ENCODE measurements around the gene C16orf92. TPM values are rescaled to one million over a fixed set of nuclear protein-coding genes. Genes with fewer than 3 reads are reported as not detected.

The C16orf92 gene, protein sequence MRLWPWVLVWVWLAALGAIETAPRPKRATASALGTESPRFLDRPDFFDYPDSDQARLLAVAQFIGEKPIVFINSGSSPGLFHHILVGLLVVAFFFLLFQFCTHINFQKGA
- total RNA-seq = not detected in 2 replicates

GRCh38 chr16:30022887-30023286, at the start of gene C16orf92:
C16orf92 (plus strand) TSS chr16:30023198; CDS start chr16:30023341, 143 bp downstream.

DNA sequence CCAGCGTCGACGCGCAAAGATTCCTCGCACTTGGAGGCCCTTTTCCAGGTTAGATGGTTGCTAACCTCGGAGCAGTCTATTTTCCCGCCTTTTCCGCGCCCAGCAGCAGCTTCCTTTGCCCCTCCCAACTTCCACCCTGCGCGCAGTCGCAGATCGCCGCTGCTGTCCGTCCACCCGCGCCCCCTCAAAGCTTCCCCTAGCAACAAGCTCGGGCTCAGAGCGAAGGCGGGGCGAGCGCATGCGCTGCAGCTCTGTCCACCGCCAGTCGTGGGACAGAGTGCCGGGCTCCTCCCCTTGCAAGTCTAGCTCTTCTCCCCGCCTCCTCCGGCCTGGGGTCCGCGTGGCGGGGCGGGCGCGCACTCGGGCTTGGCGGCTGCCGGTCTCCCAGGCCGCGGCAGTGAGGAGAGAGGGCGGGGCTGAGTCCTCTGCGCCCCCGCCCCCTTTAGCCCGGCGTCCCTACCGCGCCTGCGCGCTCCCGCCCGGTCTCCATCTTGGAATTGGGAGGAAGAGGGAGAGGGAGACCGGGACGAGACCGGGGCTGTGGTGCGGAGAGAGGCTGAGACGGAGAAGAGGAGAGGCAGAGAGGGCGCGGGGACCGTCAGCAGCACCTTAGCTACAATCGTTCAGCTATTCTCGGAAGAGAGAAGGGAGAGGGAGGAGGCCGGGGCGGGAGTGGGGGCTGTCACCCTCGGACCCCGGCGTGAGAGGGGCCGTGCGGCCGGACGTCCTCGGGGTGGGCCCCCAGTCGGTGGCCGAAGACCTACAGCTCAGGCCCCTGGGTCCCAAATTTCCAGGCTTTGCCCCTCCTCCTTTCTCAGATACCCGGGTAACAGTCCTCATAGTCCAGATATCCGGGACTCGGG, 49.4 kb upstream of the C16orf92 start, which contains the start of gene TAOK2:
Gene TAOK2, plus strand, starts transcription at position 485 of the 863 bp plus-strand sequence. CDS start 3,905 bp downstream, outside the sequence.

DNA sequence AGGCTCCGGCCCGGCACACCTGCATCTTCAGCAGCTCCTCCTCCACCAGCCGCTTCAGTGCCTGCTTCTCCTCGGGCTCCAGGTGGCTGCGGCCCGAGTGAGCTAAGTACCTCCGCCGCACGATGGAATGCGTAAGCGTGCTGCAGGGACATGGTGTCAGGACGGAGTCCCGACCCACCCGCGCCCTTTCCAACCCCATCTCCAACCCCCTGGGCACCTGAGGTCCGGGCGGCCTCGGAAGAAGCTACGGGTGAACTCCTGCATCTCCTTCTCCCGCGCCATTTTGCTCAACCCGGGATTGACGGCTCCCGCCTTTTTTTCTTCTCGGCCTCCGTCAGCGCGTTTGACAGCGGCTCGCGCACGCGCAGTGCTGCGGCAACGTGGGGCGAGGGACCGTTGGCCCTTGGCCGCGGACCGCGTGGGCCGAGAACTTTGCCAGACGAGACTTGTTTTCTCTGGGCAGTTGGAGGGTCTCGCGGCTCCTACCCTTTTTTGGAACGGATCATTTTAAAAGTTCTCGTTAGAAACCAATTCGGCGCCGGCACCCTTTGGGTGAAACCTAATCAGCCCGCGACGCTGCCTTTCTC, 27.6 kb upstream of the C16orf92 start, which contains the start of gene HIRIP3:
Gene HIRIP3, minus strand, starts transcription at position 294 of the 587 bp plus-strand sequence. Its CDS starts 12 bp downstream, at position 282.

GRCh38 chr16:29995911-29996765, 26.9 kb upstream of the C16orf92 start, which contains the start of gene INO80E:
INO80E (plus strand) TSS chr16:29996241; CDS start chr16:29996311, 70 bp downstream.

GRCh38 chr16:30010844-30011713, 11.9 kb upstream of the C16orf92 start, which contains the start of gene DOC2A:
DOC2A (minus strand) TSS chr16:30011027; CDS start chr16:30010222, 805 bp downstream.

DNA sequence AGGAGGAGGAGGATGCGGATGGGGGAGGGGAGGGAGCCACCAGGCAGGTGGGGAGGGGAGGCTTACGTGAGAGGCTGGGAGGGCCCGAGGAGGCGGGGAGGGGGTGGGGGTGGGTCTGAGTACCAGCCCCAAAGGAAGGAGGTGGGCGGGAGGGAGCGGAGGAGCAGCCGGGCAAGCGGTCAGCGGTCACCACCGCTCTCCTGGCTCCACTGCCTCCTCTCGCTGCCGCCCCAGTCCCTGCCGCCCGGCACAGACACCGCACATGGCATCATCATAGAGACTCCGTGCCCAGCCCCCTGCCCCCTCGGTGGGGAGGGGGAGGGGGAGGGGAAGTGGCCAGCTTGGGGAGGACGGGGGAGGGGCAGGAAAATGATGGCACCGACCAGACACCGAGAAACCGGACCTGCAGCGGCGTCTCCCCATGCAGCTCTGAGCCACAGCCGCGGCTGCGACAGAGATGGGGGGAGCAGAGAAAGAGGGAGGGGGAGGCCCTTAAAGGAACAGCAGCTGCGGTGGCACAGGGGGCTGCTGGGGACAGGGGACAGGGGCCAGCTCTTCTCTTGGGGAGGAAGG, 7.9 kb downstream of the C16orf92 start, which contains the start of gene TLCD3B:
Gene TLCD3B, minus strand, starts transcription at position 431 of the 573 bp plus-strand sequence. CDS start 744 bp downstream, outside the sequence.

DNA sequence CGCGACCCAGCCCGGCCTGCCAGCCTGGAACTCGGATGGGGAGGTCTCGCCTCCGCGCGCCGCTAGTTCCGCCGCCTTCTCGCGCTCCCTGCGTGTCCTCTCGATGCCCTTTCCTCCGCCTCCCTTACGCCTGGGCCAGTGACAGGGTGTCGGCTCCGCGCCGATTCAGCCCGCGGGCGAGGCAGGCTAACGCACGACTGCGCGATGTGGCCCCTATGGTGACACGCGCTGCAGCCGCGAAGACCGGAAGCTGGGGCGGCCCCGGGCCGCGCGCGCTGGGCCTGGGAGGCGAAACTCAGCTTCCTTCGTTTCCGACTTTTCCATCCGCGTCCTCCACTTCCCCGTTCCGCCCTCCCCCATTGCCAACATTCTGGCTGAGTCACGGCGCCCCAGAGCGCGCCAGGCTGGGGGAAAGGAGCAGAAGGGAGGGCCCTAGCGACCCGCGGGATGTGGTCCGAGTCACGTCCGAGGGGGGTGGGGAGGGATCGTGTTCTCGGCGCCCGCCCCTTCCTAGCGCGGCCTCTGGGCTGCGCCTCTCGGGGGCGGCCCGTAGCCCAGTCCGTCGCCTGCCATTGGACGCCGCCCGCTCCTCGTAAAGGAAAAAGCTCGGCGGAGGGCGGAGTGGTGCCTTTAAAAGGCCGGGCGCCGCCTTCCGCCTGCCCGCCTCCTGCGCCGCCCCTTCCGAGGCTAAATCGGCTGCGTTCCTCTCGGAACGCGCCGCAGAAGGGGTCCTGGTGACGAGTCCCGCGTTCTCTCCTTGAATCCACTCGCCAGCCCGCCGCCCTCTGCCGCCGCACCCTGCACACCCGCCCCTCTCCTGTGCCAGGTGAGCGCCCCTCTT, 42.3 kb downstream of the C16orf92 start, which contains the start of gene ALDOA:
Gene ALDOA, plus strand, starts transcription at position 659 of the 841 bp plus-strand sequence. CDS start 1,138 bp downstream, outside the sequence.

Other genes starting within 250 kb of the C16orf92 start
- not detected in 2 replicates for gene ZG16, start 244.9 kb upstream of the C16orf92 start, total RNA-seq
- gene KIF22, start 232.4 kb upstream of the C16orf92 start, total RNA-seq = 13.7 and 14.5 TPM in 2 replicates
- gene MAZ, start 216.7 kb upstream of the C16orf92 start, total RNA-seq = 135 and 146 TPM in 2 replicates
- not detected in 2 replicates for gene PRRT2, start 211.0 kb upstream of the C16orf92 start, total RNA-seq
- gene PAGR1, start 207.0 kb upstream of the C16orf92 start, total RNA-seq = 18.3 and 24.3 TPM in 2 replicates
- 104 and 244 TPM in 2 replicates for gene MVP, start 202.7 kb upstream of the C16orf92 start, total RNA-seq
- gene CDIPT, start 160.0 kb upstream of the C16orf92 start, total RNA-seq = 62.4 and 65.3 TPM in 2 replicates
- 5.3 and 8.7 TPM in 2 replicates for gene SEZ6L2, start 123.6 kb upstream of the C16orf92 start, total RNA-seq
- 1.7 and 8.9 TPM in 2 replicates for gene ASPHD1, start 122.7 kb upstream of the C16orf92 start, total RNA-seq
- gene KCTD13, start 97.0 kb upstream of the C16orf92 start, total RNA-seq = 14.2 and 15.3 TPM in 2 replicates
- 66.7 and 80.6 TPM in 2 replicates for gene TMEM219, start 61.1 kb upstream of the C16orf92 start, total RNA-seq
- 25.2 and 28.7 TPM in 2 replicates for gene TAOK2, start 49.3 kb upstream of the C16orf92 start, total RNA-seq
- 5.1 and 10.2 TPM in 2 replicates for gene HIRIP3, start 27.6 kb upstream of the C16orf92 start, total RNA-seq
- gene INO80E, start 27.0 kb upstream of the C16orf92 start, total RNA-seq = 21.0 and 28.1 TPM in 2 replicates
- gene DOC2A, start 12.2 kb upstream of the C16orf92 start, total RNA-seq = 0.72 TPM in 1 of 2 replicates, not detected in the other
- gene TLCD3B, start 8.1 kb downstream of the C16orf92 start, total RNA-seq = not detected in 2 replicates
- gene ALDOA, start 42.6 kb downstream of the C16orf92 start, total RNA-seq = 688 and 703 TPM in 2 replicates
- gene PPP4C, start 52.8 kb downstream of the C16orf92 start, total RNA-seq = 146 and 274 TPM in 2 replicates
- 0.48 and 1.1 TPM in 2 replicates for gene TBX6, start 68.7 kb downstream of the C16orf92 start, total RNA-seq
- gene YPEL3, start 73.0 kb downstream of the C16orf92 start, total RNA-seq = 9.6 and 9.9 TPM in 2 replicates
- gene GDPD3, start 90.3 kb downstream of the C16orf92 start, total RNA-seq = 1.9 and 5.1 TPM in 2 replicates
- 10.7 and 14.0 TPM in 2 replicates for gene MAPK3, start 100.0 kb downstream of the C16orf92 start, total RNA-seq
- gene CORO1A, start 160.4 kb downstream of the C16orf92 start, total RNA-seq = 1.3 and 2.9 TPM in 2 replicates
- 276 and 284 TPM in 2 replicates for gene BOLA2B, start 170.5 kb downstream of the C16orf92 start, total RNA-seq
- 28.9 and 49.7 TPM in 2 replicates for gene SLX1A, start 170.7 kb downstream of the C16orf92 start, total RNA-seq
- gene SULT1A3, start 176.1 kb downstream of the C16orf92 start, total RNA-seq = 3.6 and 4.3 TPM in 2 replicates
- gene NPIPB13, start 225.3 kb downstream of the C16orf92 start, total RNA-seq = 0.72 and 2.8 TPM in 2 replicates